HG02763 (cell line): ENCODE measurements around the gene MRPL43.
A peak's percentile ranks its signal among the peaks of the same experiment; 100 is the strongest.

Experiments
- ATAC-seq: cut with Tn5 transposase; IDR thresholded peaks from one replicate; pipeline ENCODE4 v1.9.1; 2021; ENCODE audit warnings: mild to moderate bottlenecking, moderate library complexity; ENCODE audit not compliant: unreplicated experiment

The MRPL43 gene

DNA sequence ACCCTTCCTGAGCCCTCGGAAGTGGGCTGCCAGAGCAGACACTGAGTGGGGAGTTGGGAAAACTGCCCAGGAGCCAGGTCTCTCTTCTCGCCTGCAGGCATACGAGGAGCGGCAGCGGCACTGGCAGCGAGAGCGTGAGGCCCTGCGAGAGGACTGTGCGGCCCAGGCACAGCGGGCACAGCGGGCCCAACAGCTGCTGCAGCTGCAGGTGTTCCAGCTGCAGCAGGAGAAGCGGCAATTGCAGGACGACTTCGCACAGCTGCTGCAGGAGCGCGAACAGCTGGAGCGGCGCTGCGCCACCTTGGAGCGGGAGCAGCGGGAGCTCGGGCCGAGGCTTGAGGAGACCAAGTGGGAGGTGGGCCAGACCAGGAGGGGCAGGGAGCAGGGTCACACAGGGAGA is 18.1 kb upstream of the MRPL43 start:
- no peak for ATAC-seq

DNA sequence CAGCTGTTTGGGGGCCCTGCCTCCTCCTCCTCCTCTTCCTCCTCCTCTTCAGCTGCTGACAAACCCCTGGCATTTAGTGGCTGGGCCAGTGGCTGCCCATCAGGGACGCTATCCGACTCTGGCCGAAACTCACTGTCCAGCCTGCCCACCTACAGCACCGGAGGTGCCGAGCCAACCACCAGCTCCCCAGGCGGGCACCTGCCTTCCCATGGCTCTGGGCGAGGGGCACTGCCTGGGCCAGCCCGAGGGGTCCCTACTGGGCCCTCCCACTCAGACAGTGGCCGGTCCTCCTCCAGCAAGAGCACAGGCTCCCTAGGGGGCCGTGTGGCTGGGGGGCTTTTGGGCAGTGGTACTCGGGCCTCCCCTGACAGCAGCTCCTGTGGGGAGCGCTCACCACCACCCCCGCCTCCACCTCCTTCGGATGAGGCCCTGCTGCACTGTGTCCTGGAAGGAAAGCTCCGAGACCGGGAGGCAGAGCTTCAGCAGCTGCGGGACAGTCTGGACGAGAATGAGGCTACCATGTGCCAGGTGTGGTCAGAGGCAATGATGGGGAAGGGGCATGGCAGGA is 16.4 kb upstream of the MRPL43 start:
- ATAC-seq, result no peak

DNA sequence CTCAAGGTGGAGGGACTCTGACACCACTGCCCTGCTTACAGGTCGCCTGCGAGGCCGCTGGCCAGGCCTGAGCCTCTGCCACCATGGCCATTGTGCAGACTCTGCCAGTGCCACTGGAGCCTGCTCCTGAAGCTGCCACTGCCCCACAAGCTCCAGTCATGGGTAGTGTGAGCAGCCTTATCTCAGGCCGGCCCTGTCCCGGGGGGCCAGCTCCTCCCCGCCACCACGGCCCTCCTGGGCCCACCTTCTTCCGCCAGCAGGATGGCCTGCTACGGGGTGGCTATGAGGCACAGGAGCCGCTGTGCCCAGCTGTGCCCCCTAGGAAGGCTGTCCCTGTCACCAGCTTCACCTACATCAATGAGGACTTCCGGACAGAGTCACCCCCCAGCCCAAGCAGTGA is 15.2 kb upstream of the MRPL43 start:
- no peak for ATAC-seq

DNA sequence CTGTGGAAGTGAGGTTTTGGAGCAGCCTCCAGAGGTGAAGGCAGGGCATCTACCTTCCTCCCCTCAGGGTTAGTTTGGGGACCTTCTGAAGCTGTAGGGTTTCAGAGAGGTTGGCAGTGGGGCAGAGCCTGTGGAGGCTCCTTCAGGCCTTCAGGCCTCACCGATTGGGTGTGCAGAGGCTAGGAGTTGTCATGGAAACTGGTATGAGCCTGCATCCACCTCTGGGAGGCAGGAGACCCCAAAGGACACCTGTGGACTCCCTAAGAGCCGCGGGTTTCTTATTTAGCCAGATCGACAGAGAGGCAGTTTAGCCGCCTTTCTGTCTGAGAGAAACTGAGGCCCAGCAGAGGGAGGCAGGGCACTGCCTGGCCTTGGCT is 14.3 kb upstream of the MRPL43 start:
- ATAC-seq, result no peak

DNA sequence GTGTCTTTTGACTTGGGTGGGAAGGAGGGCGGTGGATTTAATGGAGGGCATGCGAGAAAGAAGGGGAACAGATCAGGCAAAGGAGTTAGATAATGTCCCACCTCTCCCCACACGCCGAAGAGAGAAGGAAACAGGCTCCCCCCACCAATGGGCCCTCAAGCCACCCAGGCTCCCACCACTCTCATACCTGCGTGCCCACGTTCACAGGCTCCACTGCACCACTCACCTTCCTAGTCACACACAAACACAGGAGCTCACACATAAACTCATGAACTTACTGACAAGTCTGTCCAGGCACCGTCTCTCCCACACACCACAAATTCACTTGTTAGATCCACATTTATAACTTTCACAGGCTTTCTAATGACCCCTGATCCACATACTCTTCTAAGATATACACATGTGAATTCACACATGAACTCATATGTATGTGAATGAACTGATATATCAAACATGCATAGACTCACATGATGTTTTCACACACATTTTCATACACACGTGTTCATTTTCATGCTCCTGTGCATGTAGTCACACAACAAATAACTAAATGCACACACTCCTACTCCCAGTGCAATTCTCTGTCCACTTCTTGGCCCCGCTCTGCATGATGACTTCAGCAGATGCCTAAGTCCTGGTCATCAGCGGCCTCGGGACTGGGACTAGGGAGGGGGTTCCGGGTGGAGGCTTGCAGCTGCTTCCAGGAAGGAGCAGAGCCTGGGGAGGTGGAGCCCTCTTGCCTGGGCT is 13.8 kb upstream of the MRPL43 start:
- ATAC-seq, result no peak

DNA sequence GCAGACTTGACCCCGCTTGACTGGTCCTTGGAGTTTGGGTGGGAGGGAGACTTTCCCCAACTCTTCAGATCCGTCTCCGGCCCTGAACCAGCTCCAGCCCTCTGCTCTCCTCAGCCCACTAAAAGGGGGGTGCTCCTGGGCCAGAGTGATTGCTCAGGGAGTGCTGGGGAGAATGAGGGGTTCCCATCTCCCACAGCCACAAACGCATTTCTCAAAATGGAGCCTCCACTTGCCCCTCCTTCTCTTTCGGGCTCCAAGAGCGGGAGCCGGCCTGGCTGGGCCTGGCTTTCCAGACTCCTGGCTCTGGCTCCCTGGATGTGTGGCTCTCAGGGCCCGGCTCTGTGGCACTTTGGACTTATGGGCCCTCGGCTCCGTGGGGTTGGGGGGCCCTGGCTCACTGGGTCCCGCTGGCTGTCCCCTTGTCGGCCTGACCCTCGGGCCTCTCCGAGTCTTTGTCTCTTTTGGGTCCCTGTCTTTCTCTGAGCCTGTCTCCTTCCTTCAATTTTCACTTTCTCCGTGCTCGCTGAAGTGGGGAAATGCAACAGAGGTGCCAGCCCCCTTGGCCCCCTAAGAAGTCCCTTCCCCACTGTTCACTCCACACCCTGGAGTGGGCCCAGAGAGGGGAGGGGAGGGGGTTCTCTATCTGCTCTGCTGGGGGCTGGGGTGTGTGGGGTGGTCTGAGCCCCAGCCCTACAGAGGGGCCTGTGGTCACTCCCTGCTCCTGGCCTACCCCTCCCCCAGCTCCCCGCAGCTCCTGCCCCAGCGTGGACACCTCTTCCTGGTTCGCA is 13.0 kb upstream of the MRPL43 start:
- no peak for ATAC-seq

DNA sequence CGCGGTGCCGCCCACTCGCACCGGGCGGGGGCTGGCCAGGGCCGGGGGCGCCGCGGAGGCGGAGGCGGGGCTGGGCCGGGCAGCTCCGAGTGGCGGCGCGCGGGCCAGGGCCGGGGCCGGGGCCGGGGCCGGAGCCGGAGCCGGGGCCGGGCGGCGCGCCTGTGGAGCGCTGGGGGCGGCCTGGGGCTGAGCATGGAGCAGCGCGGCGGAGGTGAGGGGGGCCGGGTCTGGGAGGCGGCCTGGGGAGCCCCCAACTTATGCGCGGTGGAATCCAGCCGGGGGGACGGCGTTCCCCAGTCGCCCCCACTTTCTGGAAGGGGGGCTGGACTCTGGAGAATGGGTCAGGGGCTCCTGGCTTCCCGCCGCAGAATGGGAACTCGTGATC is 12.4 kb upstream of the MRPL43 start, which contains the start of gene LZTS2:
Gene LZTS2 (plus strand): TSS at position 67 of the 385 bp plus-strand sequence. CDS start 2,731 bp downstream, outside the sequence.
- ATAC-seq, result no peak

DNA sequence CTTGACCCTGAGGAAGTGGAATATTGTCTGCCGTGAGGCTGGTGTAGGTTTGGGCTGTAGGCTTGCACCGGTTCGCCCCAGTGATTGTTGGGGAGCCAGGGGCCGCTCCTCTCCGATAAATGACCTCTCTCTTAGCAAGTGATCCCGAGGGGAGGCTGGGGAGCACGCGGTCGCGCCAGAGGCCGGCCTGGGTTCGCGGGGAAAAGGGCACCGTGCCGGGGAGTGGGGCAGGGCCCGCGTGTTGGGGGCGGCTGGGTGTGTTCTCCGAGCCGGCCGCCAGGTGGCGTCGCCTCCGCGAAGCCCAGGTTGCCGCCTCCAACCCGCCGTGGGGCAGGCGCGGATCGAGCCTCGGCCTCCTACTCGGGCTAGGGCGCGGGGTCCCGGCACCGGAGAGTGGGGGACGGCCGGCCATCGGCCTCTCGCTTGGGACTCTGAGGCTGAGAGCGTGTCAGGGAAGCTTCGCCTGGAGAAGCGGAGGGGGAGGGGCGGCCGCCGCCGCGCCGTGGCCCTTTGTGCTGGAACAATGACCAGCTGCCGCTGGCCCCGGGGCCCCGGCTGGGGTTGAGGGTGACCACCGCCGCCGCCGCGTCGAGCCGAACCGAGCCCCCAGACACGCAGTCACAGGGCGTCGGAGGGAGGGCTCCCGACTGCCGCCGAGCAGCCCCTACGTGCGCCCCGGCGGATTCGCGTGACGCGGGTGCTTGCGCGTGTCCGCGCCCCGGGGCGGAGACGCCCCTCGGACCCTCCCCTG is 11.9 kb upstream of the MRPL43 start:
- peak; percentile 38 for ATAC-seq

DNA sequence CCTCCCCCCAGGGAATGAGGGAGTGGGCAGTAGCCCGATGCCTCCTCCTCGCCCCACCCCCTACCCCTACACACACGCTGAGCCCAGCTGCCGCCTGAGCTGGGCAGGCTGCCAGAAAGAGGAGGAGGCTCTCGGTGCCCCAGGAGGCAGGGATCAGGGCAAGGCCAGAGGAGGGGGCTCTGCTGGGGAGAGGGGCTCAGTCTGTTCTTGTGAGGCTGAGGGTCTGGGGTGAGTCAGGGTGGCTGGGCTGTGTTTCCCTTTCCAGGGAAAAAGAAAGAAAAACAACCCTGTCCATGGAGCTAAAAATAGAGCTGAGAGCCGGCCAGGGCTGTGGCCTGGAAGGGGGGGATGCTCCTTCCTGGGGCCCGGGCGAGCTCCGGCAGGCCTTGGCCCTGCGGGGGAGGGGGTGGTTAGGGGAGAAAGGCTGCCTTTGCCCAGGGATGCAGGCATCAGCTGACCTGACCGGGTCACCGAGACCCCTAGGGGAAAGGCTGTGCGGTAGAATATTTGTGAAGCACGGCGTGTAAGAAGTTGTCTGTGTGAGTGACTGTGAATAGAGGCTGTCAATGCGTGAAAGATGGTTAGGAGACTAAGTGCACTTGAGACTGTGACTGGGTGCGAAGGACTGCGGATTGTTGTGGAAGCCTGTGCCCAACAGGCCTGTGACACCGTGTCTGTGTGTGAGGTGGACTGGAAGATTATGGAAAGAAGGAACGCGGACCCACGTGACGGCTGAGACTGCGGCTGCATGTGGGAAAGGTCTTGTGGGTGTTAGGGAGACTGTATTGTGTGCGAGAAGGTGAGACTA is 11.1 kb upstream of the MRPL43 start:
- ATAC-seq, result peak; percentile 31

DNA sequence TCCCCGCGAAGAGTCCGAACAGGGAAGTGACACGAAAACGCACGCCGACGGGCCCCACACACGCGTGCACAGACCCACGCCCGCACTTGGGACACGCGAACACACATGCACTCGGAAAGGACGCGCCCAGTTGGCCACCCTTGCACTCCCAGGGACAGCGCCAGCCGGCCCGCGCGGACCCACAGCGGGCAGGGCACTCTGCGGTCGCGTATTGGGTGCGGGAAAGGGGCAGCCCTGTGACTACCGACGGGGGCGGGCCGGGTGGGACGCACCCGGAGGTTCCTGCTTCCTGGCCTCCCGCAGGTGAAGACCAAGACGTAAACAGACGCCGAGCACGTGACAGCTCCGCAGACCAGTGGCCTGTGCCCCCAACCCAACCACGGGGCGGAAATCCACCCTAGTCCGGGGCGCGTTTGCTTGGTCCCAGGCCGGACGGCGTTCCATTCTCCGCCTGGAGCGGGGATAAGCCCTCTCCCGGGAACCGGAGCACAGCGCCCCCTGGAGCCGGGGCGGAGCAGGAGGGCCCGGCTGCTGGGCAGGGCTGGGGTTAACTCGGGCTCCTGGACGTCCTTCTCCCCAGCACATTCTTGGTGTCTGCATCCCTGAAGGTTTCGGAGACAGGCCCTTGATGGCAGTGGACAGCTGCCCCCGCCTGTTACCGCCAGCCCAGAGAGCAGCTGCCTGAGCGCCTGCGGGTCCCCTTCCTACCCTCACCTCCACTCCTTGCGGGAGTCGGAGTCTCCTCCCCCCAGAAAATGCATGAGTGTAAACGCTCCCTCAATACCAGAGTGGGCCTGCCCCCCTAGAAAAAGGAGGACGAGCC is 10.3 kb upstream of the MRPL43 start:
- peak; percentile 33 for ATAC-seq

DNA sequence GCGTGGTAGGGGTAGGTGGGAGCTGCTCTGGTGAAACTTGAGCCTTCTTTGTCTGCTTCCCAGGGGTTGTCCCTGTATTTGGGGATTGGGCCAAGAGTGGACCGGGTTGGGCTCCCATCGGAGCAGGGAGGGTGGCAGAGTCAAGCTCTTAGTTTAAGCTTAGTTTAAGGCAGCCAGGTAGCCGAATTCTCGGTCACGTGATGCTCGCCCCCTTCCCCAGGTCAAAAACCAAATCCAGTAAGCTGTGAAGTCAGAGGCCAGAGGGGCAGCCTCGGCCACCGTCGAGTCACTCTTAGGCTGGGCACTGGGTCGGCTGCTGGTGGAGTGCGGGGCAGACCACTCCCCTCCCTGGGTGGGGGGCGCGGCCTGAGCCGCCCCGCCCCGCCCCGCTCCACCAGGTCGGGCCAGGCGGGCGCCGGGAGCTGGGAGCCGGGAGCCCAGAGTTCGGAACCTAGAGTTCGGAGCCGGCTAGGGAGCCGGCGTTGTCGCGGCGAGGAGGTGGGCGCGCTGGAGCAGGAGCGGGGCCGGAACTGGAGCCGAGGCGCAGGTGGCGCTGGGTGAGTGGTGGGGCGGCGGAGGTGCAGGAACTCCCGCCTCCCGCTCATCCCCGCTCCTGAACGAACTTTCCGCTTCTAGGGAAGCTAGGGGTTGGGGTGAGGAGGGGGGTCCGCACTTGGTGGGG is 9.5 kb upstream of the MRPL43 start:
- ATAC-seq, result peak; percentile 9

DNA sequence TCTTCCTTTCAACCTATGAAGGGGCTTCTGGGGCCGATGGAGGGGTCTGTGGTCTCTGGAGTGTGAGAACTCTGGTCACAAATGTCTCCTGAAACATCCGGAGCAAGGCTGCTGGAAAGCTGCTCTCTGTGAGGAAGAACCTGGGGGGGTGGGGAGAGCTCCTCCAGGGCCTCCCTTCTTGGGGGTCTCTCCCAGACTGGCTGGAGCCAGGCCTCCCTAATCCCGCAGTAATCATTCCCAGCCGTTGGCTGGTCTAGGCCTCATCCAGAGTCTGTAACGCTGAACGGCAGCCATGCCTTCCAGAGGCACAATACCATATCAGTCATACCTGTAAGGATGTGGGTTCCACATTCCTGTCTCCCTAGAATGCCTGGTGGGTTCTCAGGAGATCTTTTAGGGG is 7.9 kb upstream of the MRPL43 start:
- no peak for ATAC-seq

DNA sequence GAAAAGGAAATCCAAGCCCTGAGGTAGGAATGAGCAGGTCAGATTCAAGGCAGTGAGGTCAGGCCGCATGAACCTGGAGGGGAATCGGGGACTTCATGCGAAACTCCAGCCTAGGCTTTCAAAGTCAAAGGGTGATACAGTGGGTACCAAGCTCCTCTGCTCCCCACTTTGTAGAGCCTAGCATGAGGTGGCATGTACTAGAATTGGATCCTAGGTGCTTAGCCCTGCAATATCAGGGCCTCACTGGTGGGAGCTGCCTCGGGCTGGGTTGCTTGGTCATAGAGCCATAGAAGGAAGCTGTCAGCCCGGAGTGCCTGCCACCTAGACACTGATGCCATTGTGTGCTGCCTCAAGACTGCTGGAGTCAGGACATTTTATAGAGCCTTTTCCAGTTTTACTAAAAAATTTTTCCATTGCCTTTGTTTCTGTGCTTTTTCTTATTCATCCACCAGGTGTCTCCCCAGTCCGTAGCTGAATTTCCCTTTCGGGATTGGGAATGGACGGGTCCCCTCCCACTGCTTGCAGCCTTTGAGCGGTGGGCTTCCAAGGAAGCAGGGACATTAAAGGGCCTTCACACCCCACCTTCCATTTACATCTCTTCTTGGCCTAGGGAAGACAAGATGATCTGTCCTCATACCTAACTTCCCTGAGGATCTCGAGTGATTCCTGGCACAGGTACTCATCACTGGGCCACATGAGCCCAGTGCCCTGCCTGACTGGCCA is 6.8 kb upstream of the MRPL43 start:
- no peak for ATAC-seq

DNA sequence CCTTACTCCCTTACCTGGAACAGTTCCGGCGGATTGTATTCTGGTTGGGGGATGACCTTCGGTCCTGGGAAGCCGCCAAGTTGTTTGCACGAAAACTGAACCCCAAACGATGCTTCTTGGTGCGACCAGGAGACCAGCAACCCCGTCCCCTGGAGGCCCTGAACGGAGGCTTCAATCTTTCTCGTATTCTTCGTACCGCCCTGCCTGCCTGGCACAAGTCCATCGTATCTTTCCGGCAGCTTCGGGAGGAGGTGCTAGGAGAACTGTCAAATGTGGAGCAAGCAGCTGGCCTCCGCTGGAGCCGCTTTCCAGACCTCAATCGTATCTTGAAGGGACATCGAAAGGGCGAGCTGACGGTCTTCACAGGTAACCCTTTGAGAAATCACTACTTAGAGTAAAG is 1.8 kb upstream of the MRPL43 start:
- ATAC-seq, result no peak

DNA sequence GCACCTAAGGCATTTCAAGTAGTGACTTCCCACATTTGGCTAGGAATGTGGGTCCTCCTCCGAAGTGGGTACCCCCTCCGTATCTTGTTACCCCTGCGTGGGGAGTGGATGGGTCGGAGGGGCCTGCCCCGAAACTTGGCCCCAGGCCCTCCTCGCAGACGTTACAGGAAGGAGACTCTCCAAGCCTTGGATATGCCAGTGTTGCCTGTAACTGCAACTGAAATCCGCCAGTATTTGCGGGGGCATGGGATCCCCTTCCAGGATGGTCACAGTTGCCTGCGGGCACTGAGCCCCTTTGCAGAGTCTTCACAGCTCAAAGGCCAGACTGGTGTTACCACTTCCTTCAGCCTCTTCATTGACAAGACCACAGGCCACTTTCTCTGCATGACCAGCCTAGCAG is 869 bp upstream of the MRPL43 start:
- ATAC-seq, result no peak

DNA sequence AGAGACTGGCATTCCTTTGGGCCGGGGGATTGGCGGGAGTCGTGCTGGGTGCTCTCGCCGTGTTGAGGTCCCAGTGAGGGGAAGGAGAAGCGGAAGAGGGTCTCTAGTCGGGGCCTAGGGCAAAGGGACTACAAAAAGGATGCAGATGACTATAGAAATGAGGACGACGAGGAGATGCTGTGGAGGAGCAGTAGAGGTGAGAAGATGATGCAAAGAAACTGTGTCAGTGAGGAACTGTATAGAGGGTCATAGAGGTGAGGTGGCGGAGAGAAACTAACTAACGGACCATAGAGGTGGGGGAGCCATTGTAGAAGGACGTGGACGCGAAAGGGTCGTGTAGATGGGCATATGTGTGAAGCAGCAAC is 370 bp upstream of the MRPL43 start:
- ATAC-seq, result no peak

DNA sequence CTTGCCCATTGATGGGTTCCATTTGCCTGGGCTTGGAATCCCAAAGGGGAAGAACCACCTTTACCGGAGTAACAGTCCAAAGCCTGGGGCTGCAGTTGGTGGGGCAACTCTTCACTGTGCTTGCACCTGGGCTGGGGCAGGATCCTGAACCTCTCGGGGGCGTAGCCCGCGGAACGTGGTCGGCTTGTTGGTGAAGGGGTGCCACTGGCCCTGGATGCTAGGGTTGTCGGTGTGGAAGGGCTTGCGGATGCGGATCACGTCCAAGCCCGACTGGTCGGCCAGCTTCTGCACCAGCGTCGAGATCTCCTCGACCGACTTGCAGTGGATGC is 710 bp downstream of the MRPL43 start:
- ATAC-seq, result no peak

DNA sequence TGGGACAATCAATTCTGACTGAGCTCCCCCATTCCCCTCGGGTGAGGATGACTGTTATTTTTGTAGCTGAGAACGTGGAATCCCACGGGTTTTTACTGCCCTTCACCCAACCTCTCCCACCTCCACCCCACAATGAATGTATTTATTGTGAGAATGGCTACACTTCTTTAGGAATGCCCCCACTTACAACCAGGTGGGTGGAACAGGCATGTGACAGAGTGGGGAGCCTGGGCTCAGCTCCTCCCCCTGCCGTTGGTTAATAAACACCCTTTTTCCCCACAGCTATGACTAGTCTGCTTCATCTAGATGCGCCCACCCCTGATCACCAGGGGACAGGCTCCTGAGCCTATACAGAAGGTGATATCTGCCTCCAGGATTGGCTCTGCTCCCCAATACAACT is 2.0 kb downstream of the MRPL43 start:
- ATAC-seq, result no peak
